HUDEP-2 (cell line): ENCODE results near the gene MST1R.

Experiments
- DNase-seq, 76 experiments: peaks; one replicate each; lab custom pipeline; 2025; ENCODE audit not compliant: unreplicated experiment in 76 of 76; lab: John Stamatoyannopoulos, UW

The MST1R gene

GRCh38 chr3:49841806-49842205 lies 61.9 kb downstream of the MST1R start:
- no peak for DNase-seq

DNA sequence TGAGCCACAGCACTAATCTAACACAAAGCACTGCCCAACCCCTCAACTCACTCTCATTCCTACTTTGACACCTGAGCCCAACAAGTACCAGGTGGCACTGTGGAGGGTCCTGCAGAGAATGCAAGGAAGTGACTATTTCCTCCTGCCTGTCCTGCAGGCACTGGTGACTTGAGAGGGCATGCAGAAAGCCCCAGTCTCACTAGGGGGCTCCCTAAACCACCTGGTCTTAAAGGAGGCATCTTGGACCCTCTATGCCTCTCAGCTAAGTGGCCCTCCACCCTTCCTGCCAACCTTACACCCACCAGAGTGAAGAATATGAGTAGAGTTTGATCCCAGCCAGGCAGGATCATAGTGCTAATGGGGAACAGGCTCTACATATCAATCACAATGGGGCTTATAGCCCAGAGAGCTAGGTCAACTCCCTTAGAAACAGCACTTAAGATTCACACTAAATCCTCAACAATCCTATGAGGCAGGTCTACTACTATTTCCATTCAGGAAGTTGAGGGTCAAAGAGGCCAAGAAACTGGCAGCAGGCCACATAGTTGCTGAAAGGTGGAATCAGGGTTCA lies 62.5 kb downstream of the MST1R start:
- DNase-seq, result peak in 11 of 76 experiments; percentile 2 to 23 (median 5)

GRCh38 chr3:49840388-49840787 lies 63.3 kb downstream of the MST1R start:
- DNase-seq, result no peak

DNA sequence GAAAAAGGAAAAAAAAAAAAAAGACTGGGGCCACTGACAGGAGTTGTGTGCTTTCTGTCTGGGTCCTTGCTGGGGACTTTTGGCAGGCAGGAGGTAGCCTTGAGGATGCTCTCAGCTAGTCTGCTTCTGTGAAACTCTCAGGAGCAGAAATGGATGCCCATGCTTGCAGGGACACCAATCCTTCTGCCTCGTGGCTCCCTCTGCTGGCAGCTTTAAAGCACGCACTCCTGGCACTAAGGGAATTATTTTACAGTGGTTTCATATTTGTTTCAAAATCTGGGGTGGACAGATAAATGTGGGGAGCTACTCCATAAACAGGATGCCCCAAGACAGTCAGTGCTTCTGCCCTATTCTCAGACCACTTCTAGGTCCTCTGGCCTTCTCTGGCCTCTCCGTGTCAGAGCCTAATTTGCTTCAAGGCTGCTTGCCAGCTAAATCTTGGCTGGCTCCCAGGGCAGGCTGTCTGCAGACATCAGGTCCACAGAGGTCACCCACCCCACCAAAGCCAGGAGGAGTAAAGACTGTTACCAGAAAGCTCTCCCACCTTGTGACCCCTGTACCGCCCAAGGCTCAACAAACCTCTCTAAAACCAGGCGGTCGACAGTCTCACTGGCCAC lies 64.4 kb downstream of the MST1R start:
- peak in 67 of 76 experiments; percentile 5 to 79 (median 52) for DNase-seq
